NCI-H2227 (cell line): Measurements from ENCODE around the gene TFDP1.

Experiments used
- DNase-seq: peaks from one replicate; lab custom pipeline; 2025; ENCODE audit not compliant: unreplicated experiment; lab: John Stamatoyannopoulos, UW

TFDP1 gene

GRCh38 chr13:113596321-113597200, 12.0 kb downstream of the TFDP1 start:
- no peak for DNase-seq

GRCh38 chr13:113597391-113598080, 13.0 kb downstream of the TFDP1 start:
- no peak for DNase-seq

- DNase-seq = no peak
These were observed 13.5 kb downstream of the TFDP1 start for GRCh38 chr13:113598081-113598410.

- DNase-seq = no peak
These were observed 13.9 kb downstream of the TFDP1 start for GRCh38 chr13:113598481-113598880.

- DNase-seq = no peak
These were observed 14.8 kb downstream of the TFDP1 start for GRCh38 chr13:113599391-113599790.

GRCh38 chr13:113601166-113602070, 16.9 kb downstream of the TFDP1 start:
- no peak for DNase-seq

GRCh38 chr13:113602291-113602988, 17.9 kb downstream of the TFDP1 start:
- DNase-seq = no peak

- DNase-seq = no peak
These were observed 18.7 kb downstream of the TFDP1 start for GRCh38 chr13:113603116-113603710.

GRCh38 chr13:113604186-113604585, 19.6 kb downstream of the TFDP1 start:
- no peak for DNase-seq

GRCh38 chr13:113605461-113605860, 20.9 kb downstream of the TFDP1 start:
- no peak for DNase-seq

GRCh38 chr13:113605866-113606438, 21.4 kb downstream of the TFDP1 start:
- DNase-seq = no peak

GRCh38 chr13:113607056-113607888, 22.7 kb downstream of the TFDP1 start:
- DNase-seq = no peak

GRCh38 chr13:113607889-113608635, 23.5 kb downstream of the TFDP1 start:
- no peak for DNase-seq

GRCh38 chr13:113608967-113609533, 24.5 kb downstream of the TFDP1 start:
- DNase-seq = no peak

- DNase-seq = no peak
These were observed 25.1 kb downstream of the TFDP1 start for GRCh38 chr13:113609616-113610015.

GRCh38 chr13:113610266-113610665, 25.7 kb downstream of the TFDP1 start:
- DNase-seq = no peak

GRCh38 chr13:113611996-113612395, 27.4 kb downstream of the TFDP1 start:
- DNase-seq = no peak

GRCh38 chr13:113612607-113613006, 28.1 kb downstream of the TFDP1 start:
- DNase-seq = no peak
